Left hindlimb (tissue), 1 donor: ENCODE results near the gene PHGDH.
"Not testable (repeated sequence)": the region's sequence is repeated elsewhere in the genome, so short reads cannot be mapped to it uniquely, and the experiment has no call there.

Experiments
- DNase-seq: peaks from one replicate; pipeline ENCODE4 v3.0.0-alpha.2; 2018

PHGDH gene

GRCh38 chr1:119711804-119712341 is at the start of gene PHGDH:
TSS of gene PHGDH (plus strand) at chr1:119711934. CDS start at chr1:119712023, 89 bp downstream.
- peak; percentile 88 for DNase-seq

GRCh38 chr1:119662034-119662437 is 49.7 kb upstream of the PHGDH start:
- no peak for DNase-seq

- no peak for DNase-seq
Measured at GRCh38 chr1:119664067-119664466, 47.7 kb upstream of the PHGDH start.

GRCh38 chr1:119667173-119667572 is 44.6 kb upstream of the PHGDH start:
- no peak for DNase-seq

GRCh38 chr1:119670898-119671297 is 40.8 kb upstream of the PHGDH start:
- no peak for DNase-seq

- no peak for DNase-seq
Measured at GRCh38 chr1:119673171-119673940, 38.4 kb upstream of the PHGDH start.

- no peak for DNase-seq
Measured at GRCh38 chr1:119674111-119674526, 37.6 kb upstream of the PHGDH start.

- DNase-seq: peak; percentile 41
Measured at GRCh38 chr1:119674835-119675289, 36.9 kb upstream of the PHGDH start.

- DNase-seq: peak; percentile 81
Measured at GRCh38 chr1:119675349-119676345, 36.1 kb upstream of the PHGDH start.

- DNase-seq: no peak
Measured at GRCh38 chr1:119676571-119677206, 35.0 kb upstream of the PHGDH start.

GRCh38 chr1:119679223-119679622 is 32.5 kb upstream of the PHGDH start:
- no peak for DNase-seq

GRCh38 chr1:119680193-119680592 is 31.5 kb upstream of the PHGDH start:
- DNase-seq: no peak

- DNase-seq: no peak
Measured at GRCh38 chr1:119680723-119681122, 31.0 kb upstream of the PHGDH start.

- no peak for DNase-seq
Measured at GRCh38 chr1:119681560-119681959, 30.2 kb upstream of the PHGDH start.

- DNase-seq: no peak
Measured at GRCh38 chr1:119682141-119682540, 29.6 kb upstream of the PHGDH start.

GRCh38 chr1:119683893-119684292 is 27.8 kb upstream of the PHGDH start:
- no peak for DNase-seq

- no peak for DNase-seq
Measured at GRCh38 chr1:119686661-119687060, 25.1 kb upstream of the PHGDH start.

GRCh38 chr1:119687434-119688079 is 24.2 kb upstream of the PHGDH start:
- no peak for DNase-seq

- no peak for DNase-seq
Measured at GRCh38 chr1:119688810-119689209, 22.9 kb upstream of the PHGDH start.

GRCh38 chr1:119689511-119689910 is 22.2 kb upstream of the PHGDH start:
- no peak for DNase-seq

GRCh38 chr1:119696863-119697262 is 14.9 kb upstream of the PHGDH start:
- not testable (repeated sequence) for DNase-seq

GRCh38 chr1:119697598-119697997 is 14.1 kb upstream of the PHGDH start:
- DNase-seq: no peak
